HG03045 (cell line): ENCODE data around the gene POLK.
"Not testable (repeated sequence)": the region's sequence is repeated elsewhere in the genome, so short reads cannot be mapped to it uniquely, and the experiment has no call there.

Source experiments
- ATAC-seq: cut with Tn5 transposase; IDR thresholded peaks from one replicate; pipeline ENCODE4 v1.9.1; 2021; ENCODE audit warnings: mild to moderate bottlenecking, moderate library complexity; ENCODE audit not compliant: unreplicated experiment

POLK gene

DNA sequence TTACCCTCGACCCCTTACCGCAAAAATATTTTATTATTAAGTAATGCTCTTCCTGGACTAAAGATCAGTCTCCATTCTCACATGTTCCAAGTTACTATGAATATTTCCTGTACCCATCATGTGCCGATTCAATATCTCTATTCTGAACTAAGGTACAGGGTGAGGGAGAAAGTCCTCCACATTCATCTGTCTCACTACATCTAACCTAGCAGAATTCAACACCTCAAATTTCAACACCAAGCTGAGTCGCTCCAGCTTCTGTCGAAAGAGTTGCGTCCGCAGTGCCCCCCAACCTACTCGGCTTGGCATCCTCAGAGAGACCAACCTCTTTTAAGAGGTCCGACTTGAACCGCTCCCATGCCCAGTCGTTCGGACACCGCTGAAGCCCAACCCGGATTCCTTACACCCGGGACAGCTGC, 1.3 kb upstream of the POLK start:
- peak; percentile 5 for ATAC-seq

DNA sequence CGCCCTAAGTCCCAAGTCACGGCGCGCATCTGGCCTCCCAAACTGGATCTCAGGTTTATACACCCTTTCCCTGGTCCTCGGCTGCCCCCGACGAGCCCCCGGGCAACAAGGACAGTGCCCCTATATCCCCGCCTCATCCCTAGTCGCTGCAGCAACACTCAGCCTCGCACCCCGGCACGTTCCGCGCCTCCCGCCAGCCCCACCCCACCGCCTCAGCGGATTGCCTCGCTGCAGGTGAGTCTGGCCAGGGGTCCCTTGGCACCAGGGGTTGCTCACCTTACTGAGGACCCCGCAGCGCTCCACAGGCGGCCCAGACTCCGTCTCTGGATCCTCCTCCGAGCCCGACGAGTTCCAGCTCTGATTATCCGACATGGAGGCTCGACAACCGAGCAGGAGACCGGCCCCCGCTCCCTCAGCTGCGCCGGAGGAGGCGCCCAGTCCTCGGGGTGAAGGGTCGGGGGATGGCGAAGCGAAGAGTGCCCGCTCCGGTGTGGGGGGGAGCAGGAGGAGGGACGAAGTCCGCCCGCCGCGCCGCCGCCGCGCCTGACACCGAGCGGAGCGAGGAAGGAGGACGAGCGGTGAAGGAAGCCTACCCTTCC, 756 bp upstream of the POLK start:
- ATAC-seq = peak; percentile 35

DNA sequence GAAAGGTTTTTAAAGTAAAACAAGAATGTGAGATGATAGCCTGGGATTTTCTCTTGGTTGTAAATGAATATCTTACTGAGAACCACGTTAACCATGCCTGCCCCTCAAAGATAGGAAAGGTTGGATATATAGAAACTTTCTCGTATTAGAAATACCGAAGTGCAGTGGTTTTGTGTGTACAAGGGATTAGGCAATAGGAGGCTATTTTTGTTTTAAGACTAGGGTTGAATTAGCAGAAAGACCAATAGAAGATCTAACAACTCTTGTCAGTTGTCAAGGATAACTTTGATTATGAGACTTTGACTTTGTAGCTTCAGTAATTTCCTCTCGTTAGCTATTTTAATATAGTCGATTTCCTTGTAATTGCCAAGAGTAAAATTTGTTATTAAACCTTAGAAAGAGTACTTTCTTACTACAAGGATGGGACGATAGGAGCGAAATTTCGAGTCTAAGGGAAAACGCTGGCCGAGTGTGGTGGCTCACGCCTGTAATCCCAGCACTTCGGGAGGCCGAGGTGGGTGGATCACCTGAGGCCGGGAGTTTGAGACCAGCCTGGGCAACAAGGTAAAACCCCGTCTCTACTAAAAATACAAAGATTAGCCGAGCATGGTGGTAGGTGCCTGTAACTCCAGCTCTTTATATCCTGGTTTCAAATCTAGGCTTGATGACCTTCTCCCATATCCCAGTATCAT, 838 bp downstream of the POLK start:
- ATAC-seq = no peak

DNA sequence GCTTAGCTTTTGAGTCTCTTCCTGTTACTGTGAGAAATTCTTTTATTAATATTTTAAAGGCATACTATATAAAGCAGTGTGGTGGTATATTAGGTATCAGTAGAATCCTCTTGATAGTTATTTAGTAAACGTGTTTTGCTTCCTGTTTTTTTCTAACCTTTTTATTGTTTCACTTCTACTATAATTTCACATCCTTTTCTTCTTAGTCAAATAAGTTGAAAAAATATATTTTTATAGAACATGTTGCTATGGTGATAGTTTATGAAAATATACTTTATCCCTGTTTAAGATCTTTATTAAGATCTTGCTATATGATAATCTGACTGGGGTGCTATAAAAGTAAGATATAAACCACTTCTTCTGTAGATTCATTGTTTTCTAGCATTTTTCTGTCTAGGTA, 2.1 kb downstream of the POLK start:
- ATAC-seq = no peak

DNA sequence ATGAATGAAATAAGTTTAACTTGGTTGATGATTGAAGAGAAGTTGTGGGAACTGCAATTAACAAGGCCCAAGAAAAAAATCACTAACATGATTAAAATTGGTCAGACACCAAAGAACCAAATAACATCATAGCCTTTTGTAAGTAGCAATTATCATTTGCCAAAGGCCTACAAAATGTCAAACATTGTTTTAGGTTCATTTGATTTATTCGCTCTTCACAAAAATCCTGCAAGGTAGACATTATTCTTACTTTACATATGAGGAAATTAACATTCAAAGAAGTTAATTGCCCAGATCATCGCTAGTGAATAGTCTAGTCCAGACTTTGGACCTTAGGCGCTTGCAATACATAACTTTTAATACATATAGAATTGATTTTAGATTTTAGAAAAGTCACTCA, 2.6 kb downstream of the POLK start:
- ATAC-seq = no peak

DNA sequence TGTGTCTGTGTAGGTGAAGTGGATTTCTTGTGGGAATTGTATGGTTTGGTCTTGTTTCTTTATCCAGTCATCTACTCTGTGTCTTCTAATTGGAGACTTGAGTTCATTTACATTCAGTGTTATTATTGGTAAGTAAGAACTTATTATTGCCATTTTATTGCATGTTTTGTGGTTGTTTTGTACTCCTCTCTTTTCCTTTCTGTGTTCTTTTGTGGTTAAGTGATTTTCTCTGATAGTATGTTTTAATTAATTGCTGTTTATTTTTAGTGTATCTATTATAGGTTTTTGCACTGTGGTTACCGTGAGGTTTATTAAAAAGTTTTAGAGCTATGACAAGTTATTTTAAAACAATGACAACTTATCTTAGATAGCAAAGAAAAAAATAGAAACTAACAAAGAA, 8.1 kb downstream of the POLK start:
- ATAC-seq = no peak

DNA sequence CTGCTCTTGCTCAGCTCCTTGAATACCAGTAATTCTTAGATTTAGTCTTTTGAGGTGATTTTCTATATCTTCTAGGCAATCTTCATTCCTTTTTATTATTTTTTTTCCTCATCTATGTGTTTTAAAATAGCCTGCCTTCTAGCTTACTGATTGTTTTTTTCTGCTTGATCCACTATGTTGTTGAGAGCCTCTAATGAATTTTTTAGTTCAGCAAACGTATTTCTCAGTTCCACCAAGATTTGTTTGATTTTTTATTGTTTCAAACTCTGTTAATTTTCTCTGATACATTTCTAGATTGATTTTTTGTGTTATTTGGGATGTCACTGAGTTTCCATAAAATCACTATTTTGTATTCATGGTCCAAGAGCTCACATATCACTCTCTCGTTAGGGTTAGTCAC, 9.5 kb downstream of the POLK start:
- ATAC-seq = no peak

DNA sequence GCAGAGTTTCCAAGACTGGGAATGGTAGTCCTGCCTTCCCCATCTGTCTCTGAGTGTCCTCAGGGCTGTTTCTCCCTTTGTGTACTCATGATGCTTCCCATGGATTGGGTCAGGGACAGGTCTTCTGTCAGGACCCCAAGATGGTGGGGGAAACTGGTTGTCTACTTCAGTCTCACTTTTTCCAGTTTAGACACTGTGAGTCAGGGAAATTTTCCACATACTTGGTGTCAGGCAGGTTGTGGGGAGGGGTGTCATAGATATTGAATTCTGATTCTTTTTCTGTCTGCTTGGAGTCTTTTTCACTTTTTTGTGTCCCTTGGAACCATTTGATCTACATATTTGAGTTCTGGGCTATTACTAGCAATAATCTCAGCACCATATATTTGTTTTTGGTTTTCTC, 10.3 kb downstream of the POLK start:
- ATAC-seq = no peak

DNA sequence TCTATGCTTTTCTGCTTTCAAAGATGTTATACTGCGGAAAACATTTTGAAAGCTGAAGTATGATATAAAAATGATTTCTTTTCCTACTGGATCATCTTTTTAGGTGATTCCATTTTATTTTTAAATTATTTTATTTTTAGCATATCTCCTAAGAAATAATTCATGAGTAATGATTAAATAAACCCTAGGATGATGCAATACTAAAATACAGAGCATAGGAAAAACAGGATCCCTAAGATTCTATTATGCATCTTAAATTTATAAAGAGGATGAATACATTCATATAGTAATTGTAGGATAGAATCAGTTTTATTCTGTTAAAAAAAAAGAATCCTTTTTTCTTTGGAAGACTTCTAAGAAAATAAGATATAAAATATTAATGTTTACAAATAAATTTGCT, 10.9 kb downstream of the POLK start:
- ATAC-seq = no peak

DNA sequence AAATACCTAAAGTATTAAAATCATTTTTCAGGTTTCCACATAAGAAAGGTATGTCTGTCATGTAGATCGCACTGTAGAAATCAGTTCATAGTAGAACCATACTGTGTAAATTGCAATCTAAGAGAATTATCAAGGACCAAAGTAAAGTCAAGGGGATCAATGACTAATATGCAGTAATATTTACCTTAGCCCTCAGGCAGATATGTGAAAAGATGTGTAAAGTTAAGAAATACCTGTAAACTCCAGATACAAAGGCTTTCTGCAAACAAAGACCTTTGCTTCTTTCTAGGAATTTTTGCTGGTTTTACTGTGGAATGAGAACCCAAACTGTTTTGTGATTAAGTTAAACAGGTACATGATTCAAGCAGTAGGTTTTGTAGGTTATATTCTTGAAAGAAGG, 11.6 kb downstream of the POLK start:
- ATAC-seq = no peak

DNA sequence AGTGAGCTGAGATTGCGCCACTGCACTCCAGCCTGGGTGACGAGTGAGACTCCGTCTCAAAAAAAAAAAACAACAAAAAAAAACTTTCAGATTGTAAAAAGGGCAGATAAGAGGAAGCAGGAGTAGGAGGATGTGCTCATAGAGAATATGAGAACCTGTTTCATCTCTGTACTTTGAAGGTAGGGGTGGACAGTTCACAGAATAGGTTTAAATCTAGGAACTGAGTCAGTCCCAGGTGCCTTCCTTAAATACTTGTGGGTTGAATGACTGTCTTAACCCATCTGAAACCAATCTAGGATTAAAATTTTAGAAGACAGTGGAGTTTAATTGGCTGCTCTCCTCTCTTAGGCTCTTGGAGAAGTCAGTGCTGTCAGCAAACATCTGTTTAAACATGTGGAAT, 12.4 kb downstream of the POLK start:
- peak; percentile 95 for ATAC-seq

DNA sequence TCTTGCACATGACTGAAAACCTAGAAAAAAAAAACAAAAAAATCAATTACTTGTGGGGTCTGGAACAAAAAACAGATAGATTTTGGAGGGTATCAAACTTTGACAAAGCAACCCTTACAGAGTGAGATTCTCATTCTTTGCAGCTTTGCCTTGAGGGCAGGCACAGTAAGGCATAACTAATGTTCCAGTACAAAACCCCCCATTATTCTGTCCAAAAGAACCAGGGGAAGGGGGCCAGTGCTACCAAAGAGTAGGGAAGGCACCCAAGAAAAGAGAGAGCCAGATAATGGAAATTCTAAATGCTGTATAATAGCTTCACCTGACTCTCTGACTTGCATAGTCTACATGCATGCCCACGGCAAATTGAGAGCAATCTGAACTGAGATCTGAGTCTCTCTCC, 12.9 kb downstream of the POLK start:
- ATAC-seq = no peak

DNA sequence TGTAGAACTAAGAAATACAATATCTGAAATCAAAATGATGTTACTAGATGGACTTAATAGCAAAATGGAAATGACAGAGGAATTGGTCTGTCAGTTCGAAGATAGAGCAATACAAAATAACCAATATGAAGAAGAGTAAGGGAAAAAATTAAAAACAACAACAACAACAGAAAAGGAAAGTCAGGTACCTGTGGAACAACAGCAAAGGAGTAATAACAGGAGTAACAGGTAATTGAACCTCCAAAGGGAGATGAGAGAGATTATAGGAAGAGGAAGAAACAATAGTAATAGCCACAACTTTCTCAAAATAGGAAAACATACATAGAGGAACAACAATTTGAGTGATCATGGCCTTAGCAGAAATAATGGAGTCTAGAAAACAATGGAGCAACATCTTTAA, 13.7 kb downstream of the POLK start:
- no peak for ATAC-seq

DNA sequence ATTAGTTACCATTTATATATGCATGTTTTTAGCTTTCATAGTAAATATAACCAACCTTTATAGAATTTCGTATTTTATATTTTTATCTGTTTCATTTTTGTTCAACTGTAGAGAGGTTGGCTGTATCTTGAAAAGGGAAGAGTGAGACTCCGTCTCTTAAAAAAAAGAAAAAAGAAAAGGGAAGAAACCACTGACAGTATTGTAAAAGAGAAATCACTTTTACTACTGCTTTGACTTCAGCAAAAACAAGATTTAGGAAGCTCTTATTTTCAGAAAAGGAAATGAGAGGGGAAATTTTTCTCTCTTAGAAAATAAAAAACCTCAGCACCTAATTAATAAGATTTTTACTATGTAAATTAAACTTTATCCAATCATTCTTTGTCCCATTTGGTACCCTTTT, 14.4 kb downstream of the POLK start:
- no peak for ATAC-seq

DNA sequence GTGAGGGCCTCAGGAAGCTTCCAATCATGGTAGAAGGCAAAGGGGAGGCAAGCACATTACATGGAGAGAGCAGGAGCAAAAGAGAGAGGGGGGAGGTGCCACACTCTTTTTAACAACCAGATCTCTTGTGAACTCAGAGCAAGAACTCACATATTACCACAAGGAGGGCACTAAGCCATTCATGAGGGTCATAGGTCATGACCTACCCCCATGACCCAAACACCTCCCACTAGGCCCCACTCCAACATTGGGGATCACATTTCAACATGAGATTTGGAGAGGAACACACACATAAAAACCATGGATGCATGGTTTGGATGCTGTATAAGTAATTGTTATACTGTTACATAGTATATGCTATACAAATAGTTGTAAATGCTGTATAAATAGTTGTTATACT, 17.5 kb downstream of the POLK start:
- ATAC-seq = no peak

DNA sequence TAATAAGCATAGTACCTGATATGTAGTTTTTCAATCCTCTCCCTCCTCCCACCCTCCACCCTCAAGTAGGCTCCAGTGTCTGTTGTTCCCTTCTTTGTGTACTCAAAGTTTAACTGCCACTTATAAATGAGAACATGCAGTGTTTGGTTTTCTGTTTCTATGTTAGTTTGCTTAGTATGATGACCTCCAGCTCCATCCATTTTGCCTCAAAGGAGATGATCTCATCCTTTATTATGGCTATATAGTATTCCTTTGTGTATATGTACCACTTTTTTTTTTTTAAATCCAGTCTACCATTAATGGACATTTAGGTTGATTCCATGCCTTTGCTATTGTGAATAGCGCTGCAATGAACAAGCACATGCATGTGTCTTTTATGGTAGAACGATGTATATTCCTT, 20.5 kb downstream of the POLK start:
- ATAC-seq = no peak

DNA sequence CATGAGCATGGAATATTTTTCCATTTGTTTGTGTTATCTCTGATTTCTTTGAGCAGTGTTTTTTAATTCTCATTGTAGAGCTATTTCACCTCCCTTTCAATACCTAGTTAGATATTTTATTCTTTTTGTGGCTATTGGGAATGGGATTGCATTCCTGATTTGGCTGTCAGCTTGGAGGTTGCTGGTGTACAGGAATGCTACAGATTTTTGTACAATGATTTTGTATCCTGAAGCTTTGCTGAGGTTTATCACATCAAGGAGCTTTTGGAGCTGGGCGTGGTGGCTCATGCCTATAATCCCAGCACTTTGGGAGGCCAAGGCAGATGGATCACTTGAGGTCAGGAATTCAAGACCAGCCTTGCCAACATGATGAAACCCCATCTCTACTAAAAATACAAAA, 22.0 kb downstream of the POLK start:
- not testable (repeated sequence) for ATAC-seq

DNA sequence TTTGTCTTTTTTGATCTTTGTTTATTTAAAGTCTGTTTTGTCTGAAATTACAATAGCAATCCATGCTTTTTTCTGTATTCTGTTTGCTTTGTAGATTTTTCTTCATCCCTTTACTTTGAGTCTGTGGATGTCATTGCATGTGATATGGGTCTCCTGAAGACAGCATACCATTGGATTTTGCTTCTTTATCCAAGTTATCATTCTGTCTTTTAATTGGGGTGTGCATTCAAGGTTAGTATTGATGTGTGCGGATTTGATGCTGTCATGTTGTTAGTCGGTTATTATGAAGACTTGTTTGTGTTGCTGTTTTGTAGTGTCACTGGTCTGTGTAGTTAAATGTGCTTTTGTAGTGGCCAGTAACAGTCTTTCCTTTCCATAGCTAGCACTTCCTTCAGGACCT, 23.0 kb downstream of the POLK start:
- ATAC-seq = no peak

DNA sequence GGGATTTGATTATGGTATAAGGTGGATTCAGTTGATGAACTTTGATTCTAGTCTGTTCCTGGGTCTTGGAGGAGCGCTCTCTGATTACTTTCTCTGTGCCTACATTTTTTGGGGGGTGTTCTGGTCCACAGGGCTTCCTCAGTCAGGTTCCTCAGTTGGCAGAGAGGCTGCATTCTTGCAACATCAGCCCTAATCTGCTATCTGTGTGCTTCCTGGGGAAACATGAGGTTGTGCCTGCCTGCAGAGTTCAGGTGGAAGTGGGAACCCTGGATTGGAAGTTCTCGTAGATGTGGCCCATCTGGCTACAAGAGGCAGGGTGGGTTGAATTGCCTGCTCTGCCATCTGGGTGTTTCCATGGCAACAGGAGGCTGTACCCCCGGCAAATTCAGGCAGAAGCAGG, 24.5 kb downstream of the POLK start:
- no peak for ATAC-seq

DNA sequence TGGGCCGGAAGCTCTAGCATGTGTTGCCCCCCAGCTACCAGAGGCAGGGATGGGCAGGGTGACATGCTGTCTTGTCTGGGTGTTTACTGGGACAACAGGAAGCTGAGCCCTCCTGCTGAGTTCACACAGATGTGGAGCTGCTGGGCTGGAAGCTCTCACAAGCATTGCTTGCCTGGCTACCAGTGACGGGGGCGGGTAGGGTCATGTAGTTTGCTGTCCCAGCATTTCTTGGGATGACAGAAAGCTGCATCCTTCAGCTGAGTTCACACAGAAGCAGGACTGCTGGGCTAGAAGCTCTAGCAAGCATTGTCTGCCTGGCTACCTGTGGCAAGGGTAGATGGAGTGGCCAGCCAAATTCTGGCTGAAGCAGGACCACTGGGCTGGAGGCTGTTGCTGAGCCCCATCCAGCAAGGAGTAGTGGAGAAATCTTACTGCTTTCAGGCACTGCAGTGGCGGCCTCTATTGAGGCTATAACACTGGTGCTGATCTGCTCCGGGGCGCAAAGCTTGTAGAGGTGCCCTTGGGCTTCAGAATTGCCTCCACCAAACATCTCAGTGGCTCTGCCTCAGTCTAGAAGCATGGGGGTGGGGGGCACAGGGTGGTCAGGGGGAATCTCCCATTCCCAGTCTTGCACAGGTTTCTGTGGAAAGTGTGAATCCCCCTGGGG, 25.1 kb downstream of the POLK start:
- ATAC-seq = no peak

DNA sequence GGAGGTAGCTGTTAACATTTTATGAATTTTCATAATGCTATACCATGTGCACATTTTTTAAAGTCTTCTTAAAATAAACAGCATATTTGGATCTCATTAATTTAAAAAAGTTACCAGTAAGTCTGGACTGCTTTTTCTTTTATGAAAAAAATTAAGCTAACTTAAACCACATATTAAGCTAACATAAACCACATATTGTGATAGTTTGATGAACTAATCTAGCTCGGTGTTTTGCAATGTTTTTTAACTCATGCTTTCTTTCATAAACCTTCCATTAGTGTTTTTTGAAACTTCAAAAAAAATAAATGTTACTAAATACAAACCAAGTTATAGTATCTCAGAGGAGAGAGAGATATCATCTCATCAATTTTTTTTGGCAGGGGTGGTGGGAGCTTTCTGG, 26.5 kb downstream of the POLK start:
- no peak for ATAC-seq

DNA sequence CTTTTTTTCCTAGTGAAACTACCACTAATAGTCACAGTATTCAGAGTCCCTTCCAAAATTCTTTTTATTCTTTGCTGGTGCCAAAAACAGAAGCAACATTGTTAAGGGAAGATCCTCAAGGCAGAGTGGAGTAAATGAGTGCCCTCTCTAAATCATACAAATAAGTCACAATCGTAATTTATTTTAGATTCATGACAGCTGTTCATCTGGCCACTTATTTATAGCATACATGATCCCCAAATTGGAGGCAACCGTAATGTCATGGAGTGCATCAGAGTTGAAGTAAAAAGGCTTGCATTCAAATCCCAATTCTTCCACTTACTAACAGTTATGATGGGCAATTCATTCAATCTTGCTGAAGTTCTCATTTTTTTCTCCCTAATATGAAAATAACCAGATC, 33.4 kb downstream of the POLK start:
- no peak for ATAC-seq

DNA sequence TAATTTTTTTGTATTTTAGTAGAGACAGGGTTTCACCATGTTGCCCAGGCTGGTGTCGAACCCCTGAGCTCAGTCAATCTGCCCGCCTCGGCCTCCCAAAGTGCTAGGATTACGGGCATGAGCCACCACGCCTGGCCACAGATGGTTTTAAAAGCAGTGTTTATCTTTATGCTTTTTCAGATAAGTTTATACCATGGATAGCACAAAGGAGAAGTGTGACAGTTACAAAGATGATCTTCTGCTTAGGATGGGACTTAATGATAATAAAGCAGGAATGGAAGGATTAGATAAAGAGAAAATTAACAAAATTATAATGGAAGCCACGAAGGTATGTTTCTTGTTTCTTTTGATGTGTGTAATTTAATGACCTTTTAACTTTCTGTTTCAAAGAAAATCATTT, 35.1 kb downstream of the POLK start:
- no peak for ATAC-seq
